Measurements from ENCODE around the gene RDM1.
"Not testable (repeated sequence)": the region's sequence is repeated elsewhere in the genome, so short reads cannot be mapped to it uniquely, and the experiment has no call there.

The RDM1 gene

DNA sequence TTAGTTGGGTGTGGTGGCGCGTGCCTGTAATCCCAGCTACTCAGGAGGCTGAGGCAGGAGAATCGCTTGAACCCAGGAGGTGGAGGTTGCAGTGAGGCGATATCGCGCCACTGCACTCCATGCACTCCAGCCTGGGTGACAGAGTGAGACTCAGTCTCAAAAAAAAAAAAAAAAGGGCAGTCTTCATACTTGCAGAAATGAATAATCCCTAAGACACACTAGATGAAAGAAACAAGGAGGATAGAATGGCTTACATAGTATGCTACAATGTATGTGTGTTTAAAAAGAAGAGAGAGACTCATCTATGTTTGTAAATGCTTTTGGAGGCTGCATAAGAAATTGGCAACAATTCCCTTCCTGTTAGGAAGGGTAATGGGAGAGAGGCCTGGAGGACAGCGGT, 32.8 kb downstream of the RDM1 start:
- not testable (repeated sequence) for DNase-seq

DNA sequence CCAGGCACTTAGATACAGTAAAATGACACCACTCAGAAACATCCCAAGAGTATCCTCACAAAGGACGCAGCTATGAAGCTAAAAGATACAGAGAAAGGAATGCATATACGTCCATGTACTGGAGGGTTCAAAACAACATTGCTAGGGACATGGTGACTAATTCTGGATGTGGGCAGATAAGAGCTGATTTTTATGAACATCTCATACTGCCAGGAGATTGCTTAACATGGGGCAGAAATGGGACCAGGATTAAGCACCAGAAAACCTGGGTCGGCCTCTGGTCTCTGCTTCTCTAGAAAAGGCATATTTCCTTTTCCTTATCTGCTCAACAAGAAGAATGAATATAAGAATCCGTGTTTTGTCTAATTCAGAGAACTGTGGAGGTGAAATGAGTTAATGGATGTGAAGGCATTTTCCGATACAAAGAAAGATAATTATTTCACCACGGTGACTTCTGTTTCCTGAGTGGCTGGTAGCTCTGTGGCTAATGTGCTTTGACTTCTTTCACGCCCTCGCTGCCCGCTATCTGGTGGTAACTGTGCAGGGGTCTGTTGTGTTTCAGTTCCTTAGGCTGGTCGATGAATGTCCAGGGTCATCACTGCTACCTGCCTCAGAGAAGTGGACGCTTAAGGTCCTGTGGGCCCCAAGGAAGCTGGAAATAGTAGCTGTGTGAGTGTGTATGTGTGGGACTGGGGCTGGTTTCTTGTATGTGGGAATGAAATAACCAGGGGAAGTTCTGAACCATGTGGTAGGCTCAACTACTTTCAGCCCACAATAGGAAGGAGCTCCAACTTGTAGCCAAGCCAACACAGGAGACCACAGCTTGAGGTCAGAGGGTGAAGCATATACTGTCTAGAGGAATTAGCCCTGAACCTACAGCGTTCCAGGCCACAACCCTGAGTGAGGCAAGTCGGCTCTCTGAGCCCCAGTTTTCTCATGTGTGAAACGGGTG, 34.7 kb downstream of the RDM1 start:
- peak; percentile 50 to 63 for DNase-seq

DNA sequence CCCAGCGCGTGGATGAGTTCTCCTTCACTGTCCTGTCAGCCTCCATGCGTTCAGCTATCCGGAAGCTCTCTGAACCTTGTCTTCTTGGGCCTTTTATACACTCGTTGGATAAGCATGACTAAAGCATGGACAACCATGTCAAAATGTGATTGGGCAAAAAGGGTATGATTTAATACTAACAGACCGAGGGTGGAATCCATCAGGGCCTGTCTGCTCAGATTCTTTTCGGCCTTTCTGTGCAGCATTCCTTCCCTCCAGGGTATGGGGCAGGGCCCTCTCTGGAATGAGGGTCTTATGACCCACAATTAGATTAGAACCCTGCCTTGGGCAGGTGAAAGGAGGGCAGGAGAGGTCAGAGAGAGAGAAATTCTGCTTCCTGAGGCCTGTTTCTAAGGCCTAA, 36.4 kb downstream of the RDM1 start:
- DNase-seq: no peak

DNA sequence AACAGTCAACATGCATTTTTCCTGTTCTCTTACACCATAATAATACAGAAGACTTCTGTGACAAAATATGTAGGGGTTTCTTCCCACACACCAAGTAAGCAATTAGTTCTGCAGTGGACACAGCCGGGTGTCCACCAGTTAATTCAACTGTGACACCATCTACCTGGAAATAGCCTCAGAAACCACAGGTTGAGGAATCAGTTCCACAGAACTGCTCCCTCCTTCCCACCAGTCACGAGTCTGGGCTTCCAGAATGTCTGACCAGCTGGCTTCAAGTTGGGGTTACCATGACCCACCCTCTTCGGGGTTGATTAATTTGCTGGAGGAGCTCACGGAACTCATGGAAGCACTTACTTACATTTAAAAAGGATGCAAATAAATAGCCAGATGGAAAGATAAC, 36.8 kb downstream of the RDM1 start:
- DNase-seq: no peak

DNA sequence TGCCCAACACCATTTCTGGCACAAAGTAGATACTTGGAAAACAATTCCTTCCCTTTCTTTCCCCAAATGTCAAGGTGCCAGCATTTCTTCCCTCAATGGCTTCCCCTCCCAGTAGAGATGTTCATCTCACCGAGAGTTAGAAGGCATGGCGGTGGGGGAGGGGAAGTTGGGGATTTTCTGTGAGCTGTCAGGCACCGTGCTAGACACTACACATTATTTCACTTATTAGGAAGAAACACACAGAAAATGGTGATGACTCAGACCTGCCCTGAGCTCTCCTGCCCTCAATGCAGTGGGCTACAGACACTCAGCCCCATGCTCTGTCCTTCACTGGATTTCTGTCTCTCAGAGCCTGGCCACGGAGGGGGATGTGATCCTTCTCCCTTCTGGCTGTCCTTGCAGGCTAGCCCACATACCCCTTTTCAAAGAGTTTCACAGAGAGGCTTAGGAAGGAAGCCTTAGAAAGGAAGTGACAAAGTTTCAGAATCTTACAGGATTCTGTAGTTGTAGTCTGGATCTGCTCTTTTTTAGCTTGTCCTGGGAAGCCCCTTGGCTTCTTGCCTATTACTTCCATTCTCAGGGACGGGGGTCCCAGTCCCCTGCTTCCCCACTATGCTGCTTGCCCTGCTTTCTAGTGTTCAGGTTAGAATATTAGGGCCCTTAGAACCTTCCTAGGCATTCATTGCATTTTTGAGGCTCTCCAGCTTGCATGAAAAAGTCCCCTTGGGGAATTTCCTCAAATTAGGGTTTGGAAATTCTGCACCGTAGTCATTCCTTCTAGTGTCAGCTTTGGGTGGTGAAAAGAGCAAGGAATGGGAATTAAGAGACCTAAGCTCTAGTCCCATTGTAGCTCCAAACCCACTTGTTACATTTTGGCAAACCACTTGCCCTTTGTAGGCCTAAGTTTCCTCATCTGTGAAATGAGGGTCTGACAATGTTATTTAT, 38.2 kb downstream of the RDM1 start:
- peak; percentile 66 to 69 for DNase-seq

DNA sequence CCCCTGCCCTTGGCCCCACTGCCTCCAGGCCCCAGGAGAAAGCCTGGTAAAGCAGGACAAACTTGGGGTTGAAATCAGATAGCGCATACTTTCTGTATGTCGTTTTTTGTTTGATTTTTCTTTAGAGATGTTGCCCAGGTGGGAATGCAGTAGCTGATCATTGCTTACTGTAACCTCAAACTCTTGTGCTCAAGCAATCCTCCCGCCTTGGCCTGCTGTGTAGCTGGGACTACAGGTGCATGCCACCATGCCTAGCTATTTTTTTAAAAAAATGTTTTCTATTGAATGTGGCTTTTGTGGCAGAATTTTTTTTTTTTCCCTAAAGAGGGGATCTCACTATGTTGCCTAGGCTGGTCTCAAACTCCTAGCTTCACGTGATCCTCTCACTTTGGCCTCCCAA, 39.3 kb downstream of the RDM1 start:
- no peak for DNase-seq

DNA sequence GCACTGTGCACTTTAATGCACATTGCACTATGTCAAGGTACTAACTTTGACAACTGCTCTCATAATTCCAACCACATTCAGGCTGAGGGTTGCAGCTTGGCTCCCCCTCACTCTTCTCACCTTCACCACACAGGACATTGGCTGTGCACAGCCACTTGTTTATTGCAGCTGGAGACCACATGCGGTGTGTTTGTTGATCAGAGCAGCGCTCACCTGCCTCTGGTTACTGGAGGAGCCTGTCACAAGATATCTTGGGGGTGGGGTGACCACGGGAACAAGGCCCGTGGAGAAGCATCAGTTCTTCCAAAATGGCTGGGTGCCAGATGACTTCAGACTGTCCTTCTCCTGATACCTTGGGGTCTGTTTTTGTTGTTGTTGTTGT, 39.8 kb downstream of the RDM1 start:
- DNase-seq: peak; percentile 66 to 76

DNA sequence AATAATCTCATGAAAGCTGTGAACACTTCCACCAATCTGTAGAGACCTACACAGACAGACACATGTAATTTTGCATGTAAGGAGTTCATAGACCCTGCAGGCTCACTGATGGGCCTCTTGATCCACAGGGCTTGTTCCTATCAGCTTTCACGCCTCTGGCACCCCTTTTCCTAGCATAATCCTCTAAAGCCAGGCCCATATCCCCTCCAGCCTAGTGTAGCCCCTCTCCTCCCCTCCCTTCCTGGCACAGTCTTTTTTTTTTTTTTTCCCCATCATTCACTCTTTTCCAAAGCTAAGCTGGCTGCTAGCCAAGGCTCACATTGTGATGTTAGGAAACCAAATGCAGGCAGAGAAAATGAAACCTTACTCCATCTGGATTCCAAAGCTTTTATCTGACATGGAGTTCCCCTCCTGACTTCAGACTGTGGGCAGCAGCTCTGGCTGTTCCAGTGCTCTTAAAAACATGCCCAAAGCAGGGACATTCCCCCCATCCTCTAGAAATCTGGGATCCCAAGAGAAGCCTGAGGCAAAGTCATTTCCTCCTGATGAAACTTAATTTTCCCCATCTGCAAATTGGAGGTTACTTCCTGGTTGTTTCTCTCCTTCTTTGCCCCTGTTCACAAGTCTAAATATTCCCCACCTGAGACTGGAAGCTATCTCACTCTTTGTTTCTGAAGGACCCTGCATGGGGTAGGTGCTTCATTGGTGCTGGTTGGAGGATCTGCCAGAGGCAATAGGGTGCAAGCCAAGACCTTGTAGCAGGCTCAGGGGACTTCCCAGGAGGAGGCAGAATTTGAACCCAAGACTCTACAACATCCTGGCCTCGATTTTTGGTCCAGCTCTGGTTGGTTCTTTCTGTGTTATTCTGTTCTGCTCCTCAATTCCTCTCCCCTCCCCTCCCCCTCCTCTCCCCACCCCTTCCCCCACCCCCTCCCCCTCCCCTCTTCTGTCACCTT, 40.5 kb downstream of the RDM1 start:
- no peak for DNase-seq

DNA sequence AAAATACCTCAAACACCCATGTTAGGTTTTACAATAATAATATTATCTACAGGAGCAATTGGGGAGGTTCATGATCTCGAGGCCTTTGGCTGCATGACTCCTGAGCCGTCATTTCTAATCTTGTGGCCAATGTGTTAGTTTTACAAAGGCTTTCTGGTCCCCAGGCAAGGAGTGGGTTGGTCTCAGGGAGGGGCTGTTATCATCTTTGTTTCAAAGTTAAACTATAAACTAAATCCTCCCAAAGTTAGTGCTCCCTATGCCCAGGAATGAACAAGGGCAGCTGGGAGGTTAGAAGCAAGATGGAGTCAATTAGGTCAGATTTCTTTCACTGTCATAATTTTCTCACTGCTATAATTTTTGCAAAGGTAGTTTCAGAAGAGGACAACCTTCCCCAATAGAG, 41.3 kb downstream of the RDM1 start:
- DNase-seq: peak in 1 of 2 donors; percentile 56

DNA sequence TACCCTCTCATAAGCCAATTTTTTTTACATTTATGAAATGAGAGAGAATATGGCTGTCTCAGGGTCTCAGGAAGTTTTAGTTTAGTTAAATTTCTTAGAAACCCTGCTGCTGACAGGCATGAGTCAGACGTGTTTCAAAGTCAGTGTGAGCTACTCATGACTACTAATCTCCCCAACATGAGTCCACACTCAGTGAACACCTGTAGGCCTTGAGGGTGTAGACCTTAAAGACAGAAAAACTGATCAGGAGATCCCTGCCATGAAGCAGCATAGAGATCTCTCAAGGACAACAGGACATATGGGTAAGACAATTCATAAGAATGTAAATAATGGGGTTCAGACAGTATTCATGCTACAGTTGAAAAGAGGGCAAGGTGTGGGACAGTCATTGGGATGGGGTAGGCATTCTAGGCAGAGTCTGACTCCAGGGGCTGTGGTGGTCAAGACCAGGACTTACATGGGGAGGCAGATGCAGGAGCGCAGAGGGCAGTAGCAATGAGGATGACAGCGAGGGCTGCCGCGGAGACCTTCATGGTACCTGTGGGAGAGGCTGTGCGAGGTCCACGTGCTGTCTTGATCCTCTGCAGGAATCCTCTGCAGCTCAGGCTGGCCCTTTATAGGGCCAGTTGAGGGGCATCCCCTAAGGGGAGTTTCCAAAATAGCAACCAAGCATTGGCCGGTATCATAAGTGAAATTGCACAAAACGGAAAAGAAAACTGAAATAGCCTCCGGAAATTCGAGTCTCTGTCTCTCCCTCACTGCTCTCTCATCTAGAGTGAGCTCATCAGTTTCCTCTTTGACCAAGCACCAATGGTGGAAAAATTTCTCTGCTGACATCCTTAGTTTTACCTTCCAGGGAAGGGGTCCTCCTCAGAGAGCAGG, 50.6 kb downstream of the RDM1 start, which contains the start of gene CCL5:
Gene CCL5 (minus strand): TSS at position 588 of the 882 bp plus-strand sequence.
- peak; percentile 86 to 88 for DNase-seq

DNA sequence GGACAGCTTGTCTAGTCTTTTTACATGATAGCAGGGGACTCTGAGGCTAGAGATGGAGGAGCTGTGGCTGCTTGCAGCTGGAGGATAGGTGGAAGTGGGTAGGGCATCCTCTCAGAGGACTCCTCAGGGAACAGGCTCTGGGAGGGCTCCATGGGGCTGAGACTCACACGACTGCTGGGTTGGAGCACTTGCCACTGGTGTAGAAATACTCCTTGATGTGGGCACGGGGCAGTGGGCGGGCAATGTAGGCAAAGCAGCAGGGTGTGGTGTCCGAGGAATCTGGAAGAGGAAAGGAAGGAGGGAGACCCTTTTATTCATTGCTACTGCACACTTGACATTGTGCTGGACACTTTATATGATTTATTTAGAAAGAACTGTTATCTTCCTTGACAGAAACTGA, 52.2 kb downstream of the RDM1 start:
- DNase-seq: peak in 1 of 2 donors; percentile 37

DNA sequence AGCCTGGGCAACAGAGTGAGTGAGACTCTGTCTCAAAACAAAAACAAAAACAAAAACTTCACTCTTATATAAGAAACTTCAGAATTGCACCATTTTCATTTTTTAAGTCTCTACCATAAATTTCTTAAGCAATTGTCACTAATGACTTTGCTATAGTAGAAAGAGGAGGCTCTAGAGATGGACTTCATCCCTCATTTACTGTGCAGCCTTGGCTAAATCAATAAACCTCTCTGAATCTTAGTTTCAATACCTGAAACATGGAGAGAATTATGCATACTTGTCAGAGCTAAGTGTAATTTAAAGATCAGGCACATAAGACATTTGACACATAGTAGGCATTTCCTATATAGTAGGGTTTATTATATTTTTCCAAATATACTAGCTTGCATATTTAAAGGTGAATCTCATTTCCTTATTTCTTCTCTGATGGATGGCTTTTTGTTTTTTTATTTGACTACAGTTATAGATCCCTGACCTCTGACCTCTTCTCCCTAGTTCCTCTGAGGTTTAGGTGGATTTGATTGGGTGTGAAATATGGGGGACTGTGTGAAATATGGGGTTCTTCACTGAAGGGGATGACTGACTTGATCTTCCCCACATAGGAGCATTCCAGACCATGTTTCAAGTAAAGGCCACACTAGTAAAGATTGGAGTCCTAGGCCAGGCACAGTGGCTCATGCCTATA, 53.1 kb downstream of the RDM1 start:
- DNase-seq: no peak

DNA sequence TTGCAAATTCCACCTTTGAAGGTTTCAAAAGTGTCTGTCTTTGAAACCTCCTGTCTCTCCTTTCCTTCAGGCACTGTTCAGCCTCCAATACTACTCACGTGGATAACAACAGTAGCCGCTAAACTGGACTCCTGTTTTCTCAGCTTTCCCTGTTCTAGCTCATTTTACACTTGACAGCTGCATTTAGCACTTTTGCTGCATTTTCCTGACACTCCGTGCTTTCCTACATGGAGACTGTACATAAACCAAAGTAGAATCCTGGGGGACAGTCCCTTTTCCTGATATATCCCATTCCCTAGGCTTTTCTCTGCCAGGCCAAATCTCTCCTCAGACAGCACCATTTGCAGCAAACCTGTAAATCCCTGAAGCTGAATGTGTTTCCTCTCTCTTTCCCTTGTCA, 54.0 kb downstream of the RDM1 start:
- no peak for DNase-seq

DNA sequence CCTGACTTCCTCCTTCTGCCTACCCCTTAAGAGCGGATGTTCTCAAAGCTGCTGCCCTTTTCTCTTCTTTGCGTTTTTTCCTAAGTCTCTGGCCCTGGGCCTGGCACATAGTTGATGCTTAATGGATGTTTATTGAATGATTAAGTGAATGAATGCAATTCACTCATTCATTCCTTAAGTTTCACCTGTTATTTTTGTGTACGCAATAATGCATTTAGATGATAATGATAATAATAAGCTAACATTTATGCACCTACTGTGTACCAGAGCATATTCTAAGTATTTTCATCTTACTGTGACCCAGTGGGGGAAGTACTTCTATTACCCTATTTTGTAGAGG, 54.8 kb downstream of the RDM1 start:
- peak in 1 of 2 donors; percentile 50 for DNase-seq

DNA sequence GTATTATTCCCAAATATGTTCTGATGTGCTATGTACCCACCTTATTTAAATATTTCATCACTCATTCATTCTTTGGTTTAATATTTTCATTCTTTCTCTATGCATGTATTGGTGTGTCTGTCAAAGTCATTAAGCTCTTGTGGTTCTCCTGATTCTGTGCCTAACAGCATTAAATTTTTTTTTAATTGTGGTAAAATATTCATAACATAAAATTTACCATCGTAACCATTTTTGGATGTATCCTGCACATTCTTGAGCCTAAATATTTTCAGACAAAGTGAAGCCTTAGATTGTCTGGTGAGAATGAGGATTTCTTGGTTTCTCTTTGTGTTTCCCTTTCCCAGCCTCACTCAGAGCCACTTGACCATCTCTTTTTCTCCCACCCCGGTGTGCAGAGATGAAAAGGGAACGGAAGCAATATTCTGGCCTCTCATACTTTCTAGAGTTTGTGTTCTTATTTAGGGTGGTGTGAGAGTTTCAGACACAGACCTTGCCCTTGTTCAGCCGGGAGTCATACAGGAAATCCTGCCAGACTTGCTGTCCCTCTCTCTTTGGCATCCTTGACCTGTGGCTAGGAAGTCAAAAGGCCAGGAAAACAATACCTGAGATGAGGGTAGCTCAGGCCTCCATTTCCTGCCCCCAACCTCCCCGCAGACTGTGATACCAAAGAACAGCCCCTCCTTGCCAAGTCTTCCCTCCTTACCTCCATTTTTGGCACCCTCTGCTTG, 55.3 kb downstream of the RDM1 start:
- DNase-seq: no peak

DNA sequence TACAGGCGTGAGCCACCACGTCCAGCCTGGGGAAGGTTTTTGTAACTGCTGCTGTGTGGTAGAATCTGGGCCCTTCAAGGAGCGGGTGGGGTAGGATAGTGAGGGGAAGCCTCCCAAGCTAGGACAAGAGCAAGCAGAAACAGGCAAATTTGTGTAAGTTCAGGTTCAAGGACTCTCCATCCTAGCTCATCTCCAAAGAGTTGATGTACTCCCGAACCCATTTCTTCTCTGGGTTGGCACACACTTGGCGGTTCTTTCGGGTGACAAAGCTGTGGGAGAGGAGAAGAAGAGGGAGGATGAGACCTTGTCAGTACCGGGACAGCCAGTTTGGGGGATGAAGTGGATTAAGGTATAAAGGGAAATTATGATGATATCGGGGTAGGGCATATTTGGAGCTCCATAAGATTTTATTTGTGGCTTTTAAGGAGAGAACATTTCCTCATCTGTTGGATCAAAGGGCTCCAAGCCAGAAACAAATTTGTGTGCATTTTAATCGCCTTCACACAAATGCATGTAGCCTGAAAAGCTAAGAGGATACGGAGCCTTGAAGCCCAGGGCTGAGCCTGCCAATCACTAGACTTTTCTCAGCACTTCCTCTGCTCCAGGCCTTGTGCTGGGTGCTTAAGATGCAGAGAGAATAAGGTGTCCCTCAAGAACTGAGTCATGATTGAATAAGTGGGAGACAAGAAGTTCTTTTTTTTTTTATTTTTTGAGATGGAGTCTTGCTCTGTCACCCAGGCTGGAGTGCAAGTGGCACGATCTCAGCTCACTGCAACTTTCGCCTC, 58.2 kb downstream of the RDM1 start:
- DNase-seq: no peak

DNA sequence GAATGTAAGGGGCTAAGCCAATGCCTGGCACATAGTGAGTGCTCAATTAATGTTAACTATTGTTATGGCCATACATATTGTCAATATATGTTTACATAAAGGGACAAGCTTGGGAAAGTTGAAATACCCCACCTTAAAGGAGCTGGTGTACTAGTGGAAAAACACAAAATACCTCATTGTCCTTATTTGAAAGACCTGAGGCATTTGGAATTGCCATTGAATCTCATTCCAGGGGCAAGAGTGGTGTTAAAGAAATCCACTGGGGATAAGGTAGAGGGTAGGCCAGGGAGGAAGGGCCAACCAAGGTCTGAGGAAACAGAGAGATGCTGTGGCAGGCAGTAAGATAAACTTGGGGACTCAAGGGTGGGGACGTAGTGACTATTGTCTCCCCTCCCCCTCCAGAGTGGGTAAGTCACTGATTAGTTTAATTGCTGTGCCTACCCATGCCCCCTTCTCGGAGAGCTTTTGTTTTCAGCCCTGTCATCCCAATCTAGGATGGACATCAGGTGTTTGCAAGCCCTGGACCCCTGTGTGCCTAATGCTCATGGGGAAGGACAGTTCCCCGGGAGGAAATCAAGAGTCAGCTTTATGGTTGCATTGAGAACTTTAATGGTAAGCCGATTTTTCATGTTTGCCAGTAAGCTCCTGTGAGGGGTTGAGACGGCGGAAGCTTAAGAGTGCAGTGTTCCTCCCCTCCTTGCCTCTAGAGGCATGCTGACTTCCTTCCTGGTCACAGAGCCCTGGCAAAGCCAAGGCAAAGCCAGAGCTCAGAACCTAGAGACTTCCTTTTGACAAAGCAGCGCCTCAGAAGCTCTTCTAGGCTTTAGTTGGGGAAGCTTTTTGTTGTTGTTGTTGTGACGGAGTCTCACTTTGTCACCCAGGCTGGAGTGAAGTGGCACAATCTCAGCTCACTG, 59.4 kb downstream of the RDM1 start:
- peak in 1 of 2 donors; percentile 38 for DNase-seq

DNA sequence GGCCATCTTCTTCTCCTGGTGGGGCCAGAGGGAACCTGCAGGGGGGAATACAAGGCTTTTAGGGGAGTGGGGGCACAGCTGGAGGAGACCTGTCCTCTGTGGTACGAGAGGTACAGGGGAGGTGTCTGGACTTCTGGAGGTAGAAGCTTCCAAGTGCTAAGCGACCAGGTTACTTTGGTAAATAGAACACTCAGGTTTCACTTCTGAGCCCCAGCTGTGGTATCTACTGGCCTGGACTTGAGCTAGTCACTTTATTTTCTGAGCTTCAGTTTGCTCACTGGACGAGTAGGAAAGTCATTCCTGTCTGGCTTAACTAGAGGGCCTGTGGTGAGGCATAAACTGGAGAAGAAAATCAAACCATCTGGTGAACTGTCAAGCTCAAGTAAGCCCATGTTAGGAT, 61.8 kb downstream of the RDM1 start, which contains the start of gene HEATR9:
Gene HEATR9 (minus strand): TSS at position 155 of the 400 bp plus-strand sequence. CDS start 149 bp downstream, at position 6.
- DNase-seq: no peak
